IMR-90 (cell line): ENCODE data around the gene VTCN1. TPM values are rescaled to one million over a fixed set of nuclear protein-coding genes. Genes with fewer than 3 reads are reported as not detected.

Source experiments
- ATAC-seq: fragments of 200-7000 bp; cut with Tn5 transposase; 2 replicates; pipeline ENCODE4 v1.9.1; 2020; ENCODE audit warnings: low read depth, mild to moderate bottlenecking, moderate library complexity
- BruUV-seq: library from RNA; stranded (reverse); fragments of 400-500 nt; replicated peaks from 2 replicates; lab custom pipeline; 2021; lab: Mats Ljungman, UMichigan
- CTCF ChIA-PET: fragments of 300-600 bp; formaldehyde crosslinking; extraction: SDS; loops from one replicate; lab custom pipeline; 2021; ENCODE audit warnings: antibody characterized with exemption; lab: Yijun Ruan, JAX
- POLR2A ChIA-PET: fragments of 300-600 bp; sonication (Branson Sonifier 250); formaldehyde crosslinking; loops from one replicate; lab custom pipeline; 2022; ENCODE audit warnings: antibody characterized with exemption; ENCODE audit not compliant: unreplicated experiment; lab: Charles Lee
- DNase-seq: peaks from one replicate; pipeline ENCODE4 v3.0.0; 2013
- H2AFZ ChIP-seq: replicated peaks from 2 replicates; pipeline ENCODE3; 2013; ENCODE audit warnings: low read length, mild to moderate bottlenecking; ENCODE audit not compliant: poor library complexity
- H2AK5ac ChIP-seq: 2 replicates; pipeline ENCODE4 v1.6.1; 2013; ENCODE audit warnings: low read depth, low read length, inconsistent platforms
- H2AK9ac ChIP-seq: replicated peaks from 2 replicates; pipeline ENCODE3; 2013; ENCODE audit warnings: mild to moderate bottlenecking, low read depth, low read length, moderate library complexity; ENCODE audit not compliant: poor library complexity
- H2BK120ac ChIP-seq: 2 replicates; pipeline ENCODE4 v1.6.1; 2013; ENCODE audit warnings: low read depth, low read length, inconsistent platforms
- H2BK15ac ChIP-seq: 3 replicates; pipeline ENCODE4 v1.6.1; 2013; ENCODE audit warnings: low read depth, low read length, inconsistent platforms
- H2BK20ac ChIP-seq: 2 replicates; pipeline ENCODE4 v1.6.1; 2013; ENCODE audit warnings: low read depth, mild to moderate bottlenecking, inconsistent platforms, low read length, moderate library complexity
- H2BK5ac ChIP-seq: 2 replicates; pipeline ENCODE4 v1.6.1; 2013; ENCODE audit warnings: mild to moderate bottlenecking, low read depth, low read length, inconsistent platforms; ENCODE audit not compliant: poor library complexity, severe bottlenecking
- H3K14ac ChIP-seq: replicated peaks from 2 replicates; pipeline ENCODE4 v1.6.1; 2013; ENCODE audit warnings: low read depth, low read length, inconsistent platforms
- H3K18ac ChIP-seq: 2 replicates; pipeline ENCODE4 v1.6.1; 2013; ENCODE audit warnings: low read depth, low read length, control low read depth
- H3K23ac ChIP-seq: 2 replicates; pipeline ENCODE4 v1.6.1; 2013; ENCODE audit warnings: low read depth, low read length, inconsistent platforms
- H3K27ac ChIP-seq: 2 replicates; pipeline ENCODE4 v1.5.1; 2013; ENCODE audit warnings: mild to moderate bottlenecking, control low read depth, low read length; ENCODE audit not compliant: insufficient read depth
- H3K27me3 ChIP-seq: 2 replicates; pipeline ENCODE4 v1.6.1; 2013; ENCODE audit warnings: low read length; ENCODE audit not compliant: control insufficient read depth, insufficient read depth
- H3K36me3 ChIP-seq: 2 replicates; pipeline ENCODE4 v1.6.1; 2013; ENCODE audit warnings: low read length, mixed read lengths; ENCODE audit not compliant: control insufficient read depth, insufficient read depth
- H3K4ac ChIP-seq: 2 replicates; pipeline ENCODE4 v1.6.1; 2013; ENCODE audit warnings: low read depth, low read length, inconsistent platforms
- H3K4me1 ChIP-seq: 2 replicates; pipeline ENCODE4 v1.6.1; 2013; ENCODE audit warnings: low read length, mixed read lengths; ENCODE audit not compliant: control insufficient read depth, insufficient read depth
- H3K4me2 ChIP-seq: 2 replicates; pipeline ENCODE4 v1.6.1; 2013; ENCODE audit warnings: low read depth, mild to moderate bottlenecking, control low read depth, low read length, moderate library complexity
- H3K4me3 ChIP-seq: 2 replicates; pipeline ENCODE4 v1.5.1; 2013; ENCODE audit warnings: low read depth, mild to moderate bottlenecking, control low read depth, low read length, moderate library complexity; ENCODE audit not compliant: insufficient read depth
- H3K56ac ChIP-seq: 2 replicates; pipeline ENCODE4 v1.6.1; 2013; ENCODE audit warnings: low read length, inconsistent platforms; ENCODE audit not compliant: insufficient read depth; ENCODE audit errors: extremely low read depth
- H3K79me1 ChIP-seq, 2 experiments: 2 replicates each; pipeline ENCODE4 v1.6.1; 2013; ENCODE audit warnings: low read length in 2 of 2, inconsistent platforms in 1 of 2, low read depth in 1 of 2
- H3K9ac ChIP-seq: 2 replicates; pipeline ENCODE4 v1.6.1; 2013; ENCODE audit warnings: low read depth, low read length, control low read depth
- H3K9me1 ChIP-seq: 2 replicates; pipeline ENCODE4 v1.6.1; 2013; ENCODE audit warnings: low read length, inconsistent platforms; ENCODE audit not compliant: insufficient read depth
- H3K9me3 ChIP-seq: 2 replicates; pipeline ENCODE4 v1.6.1; 2013; ENCODE audit warnings: low read length; ENCODE audit not compliant: control insufficient read depth, insufficient read depth
- H4K20me1 ChIP-seq: 2 replicates; pipeline ENCODE4 v1.6.1; 2013; ENCODE audit warnings: low read length, inconsistent platforms; ENCODE audit not compliant: insufficient read depth
- H4K5ac ChIP-seq: 2 replicates; pipeline ENCODE4 v1.6.1; 2013; ENCODE audit warnings: mild to moderate bottlenecking, low read depth, low read length, control low read depth
- H4K8ac ChIP-seq, 2 experiments: 2 replicates each; pipeline ENCODE4 v1.6.1; 2013; ENCODE audit warnings: low read depth in 2 of 2, low read length in 2 of 2, control low read depth in 1 of 2, inconsistent platforms in 1 of 2
- H4K91ac ChIP-seq: 2 replicates; pipeline ENCODE4 v1.6.1; 2013; ENCODE audit warnings: low read depth, low read length, inconsistent platforms; ENCODE audit not compliant: insufficient read depth
- CHD1 ChIP-seq: IDR thresholded peaks from 2 replicates; pipeline ENCODE4 v1.6.1; 2012; ENCODE audit warnings: low read depth, low read length, improper control_type of control experiment
- CTCF ChIP-seq: conservative IDR thresholded peaks from 2 replicates; pipeline ENCODE4 v1.5.1; 2012; ENCODE audit warnings: mild to moderate bottlenecking, low read depth, low read length, improper control_type of control experiment
- MXI1 ChIP-seq: IDR thresholded peaks from 2 replicates; pipeline ENCODE4 v1.6.1; 2012; ENCODE audit warnings: low read depth, mild to moderate bottlenecking, low read length, moderate library complexity, borderline replicate concordance
- NFE2L2 ChIP-seq: fragments of 150-350 bp; IDR thresholded peaks from 2 replicates; pipeline ENCODE4 v1.6.1; 2016; ENCODE audit warnings: low read depth, mild to moderate bottlenecking, low read length
- POLR2A ChIP-seq: IDR thresholded peaks from 2 replicates; pipeline ENCODE4 v1.6.1; 2012; ENCODE audit warnings: mild to moderate bottlenecking, low read depth, low read length
- WGBS, 2 experiments: methylation state at CpG; one replicate each; pipeline versions ENCODE4 v1.1.5 to v1.1.7; 2013; ENCODE audit warnings: missing lambda C conversion rate in 2 of 2; ENCODE audit not compliant: insufficient read length in 1 of 2; ENCODE audit errors: extremely low coverage in 2 of 2; 5-methylcytosine and 5-hydroxymethylcytosine counted together
- dilution Hi-C: fragments of 300-500 bp; cut with HindIII; formaldehyde crosslinking; loops from one replicate; pipeline ENCODE4 v1.14.3; 2018; ENCODE audit warnings: low sequenced_read_pairs; ENCODE audit not compliant: unreplicated experiment
- in situ Hi-C: fragments of 300-500 bp; cut with MboI; formaldehyde crosslinking; loops from 3 replicates; pipeline ENCODE4 v1.14.3; 2019; ENCODE audit warnings: low sequenced_read_pairs, inconsistent platforms, mixed read lengths
- intact Hi-C: fragments of 100-400 bp; cut with micrococcal nuclease; formaldehyde crosslinking; loops from 2 replicates; pipeline ENCODE4 v1.10.0; 2022
- polyA plus RNA-seq, 3 experiments: library from polyadenylated mRNA; depleted of rRNA; stranded (reverse); fragments of >200 nt; gene quantifications; 2 replicates each; pipeline ENCODE4 v1.2.3, GENCODE V29; 2012; ENCODE audit warnings: low replicate concordance in 1 of 3
- total RNA-seq: library from RNA; depleted of rRNA; stranded (reverse); fragments of >200 nt; gene quantifications from 2 replicates; pipeline ENCODE4 v1.2.3, GENCODE V29; 2012

Gene VTCN1
- total and polyA plus RNA-seq, 2 of the 4 experiments (the other 2 are of a cell fraction) = not detected

GRCh38 chr1:117240547-117240946, 29.8 kb upstream of the VTCN1 start:
- dilution Hi-C loops = no loop called here
- peak; percentile 6 for DNase-seq
- H3K14ac ChIP-seq = no peak overlapping the region
- no peak overlapping the region for H3K4me2 ChIP-seq
- no peak overlapping the region for H3K23ac ChIP-seq
- in situ Hi-C loops = no loop called here
- no peak overlapping the region for H3K9ac ChIP-seq
- H2BK20ac ChIP-seq = no peak overlapping the region
- no peak overlapping the region for H3K4me3 ChIP-seq
- ChIA-PET POLR2A (no interaction called here), CTCF (no interaction called here)
- H3K4me1 ChIP-seq = no peaks in the 10 kb centered on the region; the same call in 1 of the 2 replicates
- H4K8ac ChIP-seq = no peak overlapping the region
- H4K5ac ChIP-seq = no peak overlapping the region
- H3K18ac ChIP-seq = no peak overlapping the region
- H3K9me3 ChIP-seq = no peaks in the 10 kb centered on the region
- no peak overlapping the region for H2BK120ac ChIP-seq
- H4K20me1 ChIP-seq = no peaks in the 10 kb centered on the region
- H3K4ac ChIP-seq = no peak overlapping the region
- peaks cover 3% of the 10 kb centered on the region for H3K27me3 ChIP-seq
- no peak overlapping the region for H2AK5ac ChIP-seq
- no peak overlapping the region for H2BK5ac ChIP-seq
- H3K27ac ChIP-seq = no peak overlapping the region
- TF ChIP-seq NFE2L2 = no peak
- no peak for TF ChIP-seq MXI1
- no peak for TF ChIP-seq CTCF
- TF ChIP-seq CHD1 = no peak
- no peak for TF ChIP-seq POLR2A
- H3K36me3 ChIP-seq = no peaks in the 10 kb centered on the region
- WGBS, 2 experiments = 59% methylated on average over 3 of the region's 4 CpGs; no CpG with 5 or more reads in 1 of the 2 experiments
- H3K79me1 ChIP-seq = no peaks in the 10 kb centered on the region
- intact Hi-C loops = no loop called here
- no peak overlapping the region for H2AK9ac ChIP-seq
- no peak overlapping the region for H3K56ac ChIP-seq
- H2BK15ac ChIP-seq = no peak overlapping the region
- no peak overlapping the region for H4K91ac ChIP-seq
- no peaks in the 10 kb centered on the region for H3K9me1 ChIP-seq
- BruUV-seq = no TSS peak
- no peak overlapping the region for H2AFZ ChIP-seq
- ATAC-seq = no peak; the same call in 1 of the 2 replicates
